ENCODE measurements around the gene FARP1.

The FARP1 gene

DNA sequence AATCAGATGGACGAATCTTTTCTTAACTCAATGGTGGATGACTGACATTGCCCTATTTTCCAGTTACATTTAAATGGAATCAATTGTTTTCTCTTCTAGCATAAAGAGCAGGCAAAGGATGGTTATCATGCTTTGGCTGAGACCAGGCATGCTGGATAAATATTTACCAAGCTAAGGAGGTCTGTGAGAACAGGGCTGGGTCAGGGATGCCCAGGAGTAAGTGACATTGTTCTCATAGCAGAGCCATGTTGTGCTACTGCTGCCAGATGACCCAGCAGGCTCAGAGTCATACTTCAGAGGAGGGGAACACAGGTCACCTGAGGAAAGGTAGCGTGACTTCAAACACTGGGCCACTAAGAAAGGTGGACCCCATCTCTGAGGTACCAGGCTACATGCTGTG is 150.2 kb downstream of the FARP1 start:
- no peak for DNase-seq
- TF ChIP-seq, protein P1, sequence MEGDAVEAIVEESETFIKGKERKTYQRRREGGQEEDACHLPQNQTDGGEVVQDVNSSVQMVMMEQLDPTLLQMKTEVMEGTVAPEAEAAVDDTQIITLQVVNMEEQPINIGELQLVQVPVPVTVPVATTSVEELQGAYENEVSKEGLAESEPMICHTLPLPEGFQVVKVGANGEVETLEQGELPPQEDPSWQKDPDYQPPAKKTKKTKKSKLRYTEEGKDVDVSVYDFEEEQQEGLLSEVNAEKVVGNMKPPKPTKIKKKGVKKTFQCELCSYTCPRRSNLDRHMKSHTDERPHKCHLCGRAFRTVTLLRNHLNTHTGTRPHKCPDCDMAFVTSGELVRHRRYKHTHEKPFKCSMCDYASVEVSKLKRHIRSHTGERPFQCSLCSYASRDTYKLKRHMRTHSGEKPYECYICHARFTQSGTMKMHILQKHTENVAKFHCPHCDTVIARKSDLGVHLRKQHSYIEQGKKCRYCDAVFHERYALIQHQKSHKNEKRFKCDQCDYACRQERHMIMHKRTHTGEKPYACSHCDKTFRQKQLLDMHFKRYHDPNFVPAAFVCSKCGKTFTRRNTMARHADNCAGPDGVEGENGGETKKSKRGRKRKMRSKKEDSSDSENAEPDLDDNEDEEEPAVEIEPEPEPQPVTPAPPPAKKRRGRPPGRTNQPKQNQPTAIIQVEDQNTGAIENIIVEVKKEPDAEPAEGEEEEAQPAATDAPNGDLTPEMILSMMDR (IDR thresholded peaks at IDR 0.05; ENCODE audit: low read depth, low read length), result no peak
- peaks cover 4% of the 10 kb centered on the region; the same call in 1 of the 2 replicates for H3K36me3 ChIP-seq
- no peaks in the 10 kb centered on the region for H3K27me3 ChIP-seq (ENCODE audit: insufficient read depth, low read depth, severe bottlenecking)
- no peak overlapping the region for H3K27ac ChIP-seq
- H3K4me3 ChIP-seq (ENCODE audit: low read depth, low read length), result no peak overlapping the region
- no peaks in the 10 kb centered on the region for H3K9me3 ChIP-seq (ENCODE audit: severe bottlenecking)

DNA sequence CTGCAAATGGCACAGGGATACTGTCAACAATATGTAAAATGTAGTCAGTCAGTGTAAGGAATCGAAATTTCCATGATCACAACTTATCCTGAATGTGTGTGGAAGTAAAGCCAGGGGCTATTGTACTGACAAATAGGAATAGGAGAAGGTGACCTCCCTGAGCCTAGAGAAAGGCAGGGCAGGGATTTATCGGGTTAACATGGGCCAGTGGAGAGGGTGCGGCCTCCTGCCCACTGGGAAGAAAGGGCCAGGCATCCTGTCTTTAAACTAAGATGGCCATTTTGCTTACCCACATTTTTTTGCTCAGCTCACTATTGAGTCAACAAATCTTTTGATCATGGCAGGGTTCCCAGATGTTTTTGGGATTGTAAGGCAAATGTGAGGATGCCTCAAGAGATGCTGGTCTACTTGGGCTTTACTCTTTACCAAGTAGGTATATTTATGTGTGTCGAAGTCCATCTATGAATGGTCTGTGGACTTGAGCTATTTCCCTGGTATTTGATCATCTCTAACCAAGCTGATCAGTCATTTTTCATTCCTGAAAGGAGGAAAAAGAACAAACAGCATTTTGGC is 150.8 kb downstream of the FARP1 start:
- H3K9me3 ChIP-seq (ENCODE audit: severe bottlenecking), result no peaks in the 10 kb centered on the region
- no peak for DNase-seq
- H3K27me3 ChIP-seq (ENCODE audit: insufficient read depth, low read depth, severe bottlenecking), result no peaks in the 10 kb centered on the region
- H3K4me3 ChIP-seq (ENCODE audit: low read depth, low read length), result no peak overlapping the region
- H3K36me3 ChIP-seq, result peaks cover 4% of the 10 kb centered on the region; the same call in 1 of the 2 replicates
- TF ChIP-seq, protein P1 (IDR thresholded peaks at IDR 0.05; ENCODE audit: low read depth, low read length), result no peak
- H3K27ac ChIP-seq, result no peak overlapping the region

DNA sequence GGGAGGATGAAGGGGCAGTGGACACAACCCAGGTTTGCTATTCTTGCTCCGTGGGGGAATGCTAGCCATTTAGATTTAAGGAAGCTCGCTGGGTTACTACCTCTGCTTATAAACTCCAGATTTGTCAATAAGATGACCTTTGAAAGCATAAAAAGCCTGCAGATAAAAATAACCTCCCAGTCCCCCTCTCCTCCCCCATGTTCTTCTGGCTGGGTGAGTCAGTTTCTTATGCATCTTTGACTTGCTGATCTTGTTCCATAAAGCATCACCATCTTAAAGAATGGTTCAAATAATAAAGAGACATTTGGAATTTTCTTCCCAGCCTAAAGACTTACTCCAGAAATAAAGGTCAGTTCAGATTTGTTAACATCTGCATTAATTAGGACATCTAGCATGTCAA is 152.5 kb downstream of the FARP1 start:
- Histone ChIP-seq H3K27me3 (ENCODE audit: insufficient read depth, low read depth, severe bottlenecking) (no peaks in the 10 kb centered on the region), H3K4me3 (ENCODE audit: low read depth, low read length) (no peak overlapping the region), H3K9me3 (ENCODE audit: severe bottlenecking) (no peaks in the 10 kb centered on the region), H3K27ac (no peak overlapping the region), H3K36me3 (peaks cover 4% of the 10 kb centered on the region; the same call in 1 of the 2 replicates)
- TF ChIP-seq, protein P1 (IDR thresholded peaks at IDR 0.05; ENCODE audit: low read depth, low read length), result no peak
- no peak for DNase-seq

DNA sequence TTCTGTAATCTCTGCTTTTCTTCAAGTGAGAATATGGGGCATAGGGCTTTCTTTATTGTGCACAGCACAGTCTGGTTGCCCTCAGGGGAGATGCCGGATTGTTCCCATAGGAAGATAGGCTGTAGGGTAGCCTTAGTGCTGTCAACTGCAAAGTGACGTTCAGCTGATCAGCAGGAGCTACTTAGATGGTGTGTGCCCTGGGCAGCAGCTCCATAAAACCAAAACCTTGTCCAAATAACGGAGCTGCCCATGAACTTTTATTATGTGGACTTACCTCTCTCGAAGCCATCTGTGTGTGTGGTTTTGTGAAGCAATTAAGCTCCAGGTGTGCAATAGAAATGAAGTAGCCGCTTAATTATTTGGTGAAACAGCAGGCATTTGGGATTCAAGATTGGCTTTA is 154.2 kb downstream of the FARP1 start:
- no peaks in the 10 kb centered on the region for H3K27me3 ChIP-seq (ENCODE audit: insufficient read depth, low read depth, severe bottlenecking)
- DNase-seq, result no peak
- peaks cover 4% of the 10 kb centered on the region; the same call in 1 of the 2 replicates for H3K36me3 ChIP-seq
- H3K4me3 ChIP-seq (ENCODE audit: low read depth, low read length), result no peak overlapping the region
- TF ChIP-seq, protein P1 (IDR thresholded peaks at IDR 0.05; ENCODE audit: low read depth, low read length), result no peak
- no peaks in the 10 kb centered on the region for H3K9me3 ChIP-seq (ENCODE audit: severe bottlenecking)
- no peak overlapping the region for H3K27ac ChIP-seq

DNA sequence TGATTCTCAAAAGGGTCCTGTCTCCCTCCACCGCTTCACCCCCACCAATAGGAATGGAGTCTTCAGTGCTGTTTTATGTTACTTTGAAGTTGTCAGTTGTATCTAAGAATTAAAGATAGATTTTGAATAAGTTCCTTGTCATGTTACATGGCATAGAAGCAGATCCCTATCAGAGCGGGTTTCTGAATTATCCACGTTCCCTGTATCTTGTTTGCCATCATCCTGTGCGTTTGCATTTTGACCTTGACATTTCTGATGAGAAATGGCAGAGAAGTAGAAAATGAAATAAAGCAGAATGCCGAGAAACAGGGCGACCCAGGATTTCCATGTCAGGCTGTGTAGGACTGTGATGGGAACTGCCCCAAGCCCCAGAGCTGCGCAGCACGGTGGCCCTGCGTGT is 154.9 kb downstream of the FARP1 start:
- no peak overlapping the region for H3K27ac ChIP-seq
- no peak for DNase-seq
- no peaks in the 10 kb centered on the region for H3K27me3 ChIP-seq (ENCODE audit: insufficient read depth, low read depth, severe bottlenecking)
- peaks cover 4% of the 10 kb centered on the region; the same call in 1 of the 2 replicates for H3K36me3 ChIP-seq
- H3K9me3 ChIP-seq (ENCODE audit: severe bottlenecking), result no peaks in the 10 kb centered on the region
- TF ChIP-seq, protein P1 (IDR thresholded peaks at IDR 0.05; ENCODE audit: low read depth, low read length), result no peak
- H3K4me3 ChIP-seq (ENCODE audit: low read depth, low read length), result no peak overlapping the region

DNA sequence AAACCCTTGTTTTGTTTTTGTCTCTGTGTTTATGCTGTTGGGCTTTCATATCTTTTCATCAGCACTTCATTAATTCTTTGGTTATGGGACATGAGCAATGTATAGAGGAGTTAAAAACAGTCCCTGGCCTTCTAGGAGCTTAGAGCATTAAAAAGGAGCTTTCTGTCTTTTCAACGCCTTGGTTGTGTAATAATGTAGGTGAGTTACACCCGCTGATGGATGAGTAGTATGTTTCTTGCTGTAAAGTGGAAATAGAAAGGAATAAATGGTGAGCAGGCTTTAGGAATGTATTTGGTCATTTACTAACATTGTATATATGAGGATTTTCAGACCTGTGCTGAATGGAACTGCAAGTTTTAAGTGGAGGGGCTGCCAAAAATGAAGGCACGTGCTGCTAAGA is 155.7 kb downstream of the FARP1 start:
- H3K9me3 ChIP-seq (ENCODE audit: severe bottlenecking), result no peaks in the 10 kb centered on the region
- H3K27me3 ChIP-seq (ENCODE audit: insufficient read depth, low read depth, severe bottlenecking), result no peaks in the 10 kb centered on the region
- no peak for DNase-seq
- H3K36me3 ChIP-seq, result peaks cover 4% of the 10 kb centered on the region; the same call in 1 of the 2 replicates
- H3K27ac ChIP-seq, result no peak overlapping the region
- H3K4me3 ChIP-seq (ENCODE audit: low read depth, low read length), result no peak overlapping the region
- TF ChIP-seq, protein P1 (IDR thresholded peaks at IDR 0.05; ENCODE audit: low read depth, low read length), result no peak
